Psoas muscle (tissue), 8 donors: ENCODE measurements around the gene PCDH1. TPM values are rescaled to one million over a fixed set of nuclear protein-coding genes. Genes with fewer than 3 reads are reported as not detected.
"Not testable (repeated sequence)": the region's sequence is repeated elsewhere in the genome, so short reads cannot be mapped to it uniquely, and the experiment has no call there.

Experiments
- ATAC-seq, 4 donors: fragments of 200-7000 bp; cut with Tn5 transposase; one replicate each; pipeline ENCODE4 v1.9.1; 2020; ENCODE audit warnings: moderate library complexity in 3 of 4, mild to moderate bottlenecking in 2 of 4
- DNase-seq, 2 donors: peaks; one replicate each; pipeline ENCODE4 v3.0.0-alpha.2; 2020
- H3K27ac ChIP-seq: fragments of 200-600 bp; one replicate; pipeline ENCODE4 v1.8.0; 2022
- H3K27me3 ChIP-seq, 3 donors: fragments of 200-600 bp in 1 of 3; one replicate each; pipeline versions ENCODE4 v1.6.1 to v1.8.0; 2013 to 2022; ENCODE audit warnings: low read length in 2 of 3, mild to moderate bottlenecking in 2 of 3, moderate library complexity in 1 of 3; ENCODE audit not compliant: insufficient read depth in 3 of 3
- H3K36me3 ChIP-seq, 2 donors: fragments of 200-600 bp in 1 of 2; one replicate each; pipeline versions ENCODE4 v1.6.1 to v1.8.0; 2013 to 2022; ENCODE audit warnings: low read depth in 1 of 2, mild to moderate bottlenecking in 1 of 2, moderate library complexity in 1 of 2; ENCODE audit not compliant: insufficient read depth in 1 of 2
- H3K4me1 ChIP-seq: fragments of 200-600 bp; one replicate; pipeline ENCODE4 v1.8.0; 2022
- H3K4me3 ChIP-seq: fragments of 200-600 bp; one replicate; pipeline ENCODE4 v1.8.0; 2022; ENCODE audit warnings: mild to moderate bottlenecking
- H3K9me3 ChIP-seq: fragments of 200-600 bp; one replicate; pipeline ENCODE4 v1.8.0; 2022
- CTCF ChIP-seq: fragments of 200-600 bp; IDR thresholded peaks from one replicate; pipeline ENCODE4 v1.8.0; 2022; ENCODE audit warnings: antibody characterized with exemption
- WGBS, 3 donors: extraction: QIAGEN DNeasy Blood & Tissue Kit; methylation state at CpG; one replicate each; pipeline versions ENCODE4 v1.1.6 to v1.1.7; 2013; 5-methylcytosine and 5-hydroxymethylcytosine counted together
- intact Hi-C, 2 donors: fragments of 100-400 bp; cut with DNase I; formaldehyde crosslinking; loops; one replicate each; pipeline versions ENCODE4 v1.11.0 to v1.14.2; 2022
- polyA plus RNA-seq, 3 donors: library from polyadenylated mRNA; stranded (reverse); fragments of 200-250 nt; gene quantifications; one replicate each; pipeline ENCODE4 v1.2.3, GENCODE V29; 2013
- total RNA-seq, 4 donors: library from RNA; stranded (reverse); fragmentation: NEBNext Ultra II Directional in 2 of 4; extraction: Animal tissue kit (Norgen Biotek cat#: 25700) in 2 of 4; gene quantifications; one replicate each; pipeline versions ENCODE4 v1.2.1 to v1.2.4, GENCODE V29; 2021 to 2023
- donor health status: healthy with polysubstance abuse.
- donor health status: DM: no; HTN: no; CAD: no; lungs with moderate emphysema.
- donor health status: Bipolar disorder and iron deficiency.
- donor health status: healthy.
- donor health status: DM: yes; HTN: yes; CAD: no.
- donor health status: DM: no; HTN: no; CAD: no.
- donor health status: DM: no; HTN: no; CAD: no.
- donor health status: DM: yes; HTN: yes; CAD: no.

Gene PCDH1
- total and polyA plus RNA-seq, 7 donors = 4.2 to 17.4 (median 10.1) TPM

GRCh38 chr5:141825241-141825671 lies 53.0 kb downstream of the PCDH1 start:
- Histone ChIP-seq H3K36me3 (no peaks in the 10 kb centered on the region), H3K9me3 (no peaks in the 10 kb centered on the region), H3K27ac (no peak overlapping the region), H3K27me3 (peaks cover 0 to 4% (median 0%) of the 10 kb centered on the region in 3 donors), H3K4me1 (no peaks in the 10 kb centered on the region), H3K4me3 (no peak overlapping the region)
- DNase-seq = no peak
- 32 to 38% (median 35%) methylated on average over 10 of the region's 10 CpGs for WGBS, 3 donors
- intact Hi-C loops = no loop called here
- TF ChIP-seq CTCF = no peak
- no peak for ATAC-seq

- no peaks in the 10 kb centered on the region for H3K9me3 ChIP-seq
- intact Hi-C loops = no loop called here
- H3K36me3 ChIP-seq = no peaks in the 10 kb centered on the region
- DNase-seq (no peak), ATAC-seq (no peak)
- no peak overlapping the region for H3K4me3 ChIP-seq
- H3K27ac ChIP-seq = no peak overlapping the region
- peaks cover 0 to 4% (median 0%) of the 10 kb centered on the region in 3 donors for H3K27me3 ChIP-seq
- no peaks in the 10 kb centered on the region for H3K4me1 ChIP-seq
- no peak for TF ChIP-seq CTCF
- 66 to 78% (median 70%) methylated on average over 3 of the region's 3 CpGs for WGBS, 3 donors
Observed at GRCh38 chr5:141824717-141825116, 53.5 kb downstream of the PCDH1 start.

GRCh38 chr5:141823056-141823455 lies 55.2 kb downstream of the PCDH1 start:
- intact Hi-C loops = no loop called here
- TF ChIP-seq CTCF = no peak
- peaks cover 0 to 7% (median 0%) of the 10 kb centered on the region in 3 donors for H3K27me3 ChIP-seq
- WGBS, 3 donors = 83 to 92% (median 88%) methylated on average over 3 of the region's 3 CpGs
- ATAC-seq = no peak
- DNase-seq = no peak
- H3K9me3 ChIP-seq = no peaks in the 10 kb centered on the region
- no peaks in the 10 kb centered on the region for H3K4me1 ChIP-seq
- no peak overlapping the region for H3K27ac ChIP-seq
- no peaks in the 10 kb centered on the region for H3K36me3 ChIP-seq
- no peak overlapping the region for H3K4me3 ChIP-seq

GRCh38 chr5:141822144-141822543 lies 56.1 kb downstream of the PCDH1 start:
- peaks cover 0 to 7% (median 0%) of the 10 kb centered on the region in 3 donors for H3K27me3 ChIP-seq
- DNase-seq = peak in 1 of 2 donors; percentile 28
- H3K4me1 ChIP-seq = no peaks in the 10 kb centered on the region
- no peaks in the 10 kb centered on the region for H3K36me3 ChIP-seq
- H3K27ac ChIP-seq = peak overlapping the region; percentile 39
- H3K4me3 ChIP-seq = no peak overlapping the region
- peak in 2 of 4 donors; percentile 24 to 42 for ATAC-seq
- no peaks in the 10 kb centered on the region for H3K9me3 ChIP-seq
- whole genome bisulfite sequencing, 3 donors = 14 to 30% (median 17%) methylated on average over 2 of the region's 2 CpGs
- intact Hi-C loops = no loop called here
- no peak for TF ChIP-seq CTCF

- H3K27me3 ChIP-seq = peaks cover 0 to 11% (median 0%) of the 10 kb centered on the region in 3 donors
- TF ChIP-seq CTCF = no peak
- WGBS, 3 donors = 23 to 37% (median 23%) methylated on average over 3 of the region's 3 CpGs
- H3K4me1 ChIP-seq = no peaks in the 10 kb centered on the region
- no peak for DNase-seq
- intact Hi-C loops = no loop called here
- H3K9me3 ChIP-seq = no peaks in the 10 kb centered on the region
- no peak overlapping the region for H3K4me3 ChIP-seq
- peak in 1 of 4 donors; percentile 52 for ATAC-seq
- peak overlapping the region; percentile 32 for H3K27ac ChIP-seq
- no peaks in the 10 kb centered on the region for H3K36me3 ChIP-seq
Observed at GRCh38 chr5:141821430-141821925, 56.7 kb downstream of the PCDH1 start.

GRCh38 chr5:141820686-141821085 lies 57.5 kb downstream of the PCDH1 start:
- H3K9me3 ChIP-seq, H3K4me1 ChIP-seq, H3K36me3 ChIP-seq, H3K4me3 ChIP-seq, H3K27ac ChIP-seq, DNase-seq, intact Hi-C loops, ATAC-seq: not testable (repeated sequence)
- H3K27me3 ChIP-seq = peaks cover 0 to 11% (median 0%) of the 10 kb centered on the region in 3 donors
- 88 to 93% (median 91%) methylated on average over 14 to 15 of the region's 15 CpGs for WGBS, 3 donors
